D721Med (cell line): ENCODE data around the gene PAPPA.

Experiments used
- DNase-seq: peaks from one replicate; pipeline ENCODE4 v3.0.0; 2011; ENCODE audit warnings: low spot score; ENCODE audit not compliant: insufficient read length
- FAIRE-seq: peaks from 2 replicates; lab custom pipeline; 2011; peaks lifted over from hg19 to GRCh38; lab: Jason Lieb, UNC
- TF ChIP-seq, protein P1 (sequence below): IDR thresholded peaks from 2 replicates; pipeline ENCODE4 v1.5.1; 2012; ENCODE audit warnings: mild to moderate bottlenecking, control low read depth; ENCODE audit not compliant: insufficient read depth; ENCODE audit errors: missing control alignments

PAPPA gene

DNA sequence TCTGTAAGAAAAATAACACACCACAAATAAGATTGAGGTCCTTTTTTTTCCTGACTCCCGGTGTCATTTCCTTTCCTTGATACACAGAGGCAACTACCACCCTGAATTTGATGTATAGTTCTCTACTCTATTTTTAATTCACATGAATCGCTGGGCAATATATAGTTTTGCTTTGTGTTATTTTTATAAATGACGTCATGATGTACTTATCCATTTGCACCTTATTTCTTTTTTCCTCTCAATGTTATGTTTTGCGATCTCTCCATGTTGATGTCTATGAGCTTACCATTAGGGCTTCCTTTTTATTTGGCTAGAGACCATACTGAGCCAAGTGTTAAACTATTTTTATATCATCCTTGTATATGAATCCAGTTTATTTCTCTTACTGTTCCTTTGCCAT lies 175.9 kb downstream of the PAPPA start:
- no peak for DNase-seq
- TF ChIP-seq, protein P1, sequence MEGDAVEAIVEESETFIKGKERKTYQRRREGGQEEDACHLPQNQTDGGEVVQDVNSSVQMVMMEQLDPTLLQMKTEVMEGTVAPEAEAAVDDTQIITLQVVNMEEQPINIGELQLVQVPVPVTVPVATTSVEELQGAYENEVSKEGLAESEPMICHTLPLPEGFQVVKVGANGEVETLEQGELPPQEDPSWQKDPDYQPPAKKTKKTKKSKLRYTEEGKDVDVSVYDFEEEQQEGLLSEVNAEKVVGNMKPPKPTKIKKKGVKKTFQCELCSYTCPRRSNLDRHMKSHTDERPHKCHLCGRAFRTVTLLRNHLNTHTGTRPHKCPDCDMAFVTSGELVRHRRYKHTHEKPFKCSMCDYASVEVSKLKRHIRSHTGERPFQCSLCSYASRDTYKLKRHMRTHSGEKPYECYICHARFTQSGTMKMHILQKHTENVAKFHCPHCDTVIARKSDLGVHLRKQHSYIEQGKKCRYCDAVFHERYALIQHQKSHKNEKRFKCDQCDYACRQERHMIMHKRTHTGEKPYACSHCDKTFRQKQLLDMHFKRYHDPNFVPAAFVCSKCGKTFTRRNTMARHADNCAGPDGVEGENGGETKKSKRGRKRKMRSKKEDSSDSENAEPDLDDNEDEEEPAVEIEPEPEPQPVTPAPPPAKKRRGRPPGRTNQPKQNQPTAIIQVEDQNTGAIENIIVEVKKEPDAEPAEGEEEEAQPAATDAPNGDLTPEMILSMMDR = no peak
- no peak for FAIRE-seq

DNA sequence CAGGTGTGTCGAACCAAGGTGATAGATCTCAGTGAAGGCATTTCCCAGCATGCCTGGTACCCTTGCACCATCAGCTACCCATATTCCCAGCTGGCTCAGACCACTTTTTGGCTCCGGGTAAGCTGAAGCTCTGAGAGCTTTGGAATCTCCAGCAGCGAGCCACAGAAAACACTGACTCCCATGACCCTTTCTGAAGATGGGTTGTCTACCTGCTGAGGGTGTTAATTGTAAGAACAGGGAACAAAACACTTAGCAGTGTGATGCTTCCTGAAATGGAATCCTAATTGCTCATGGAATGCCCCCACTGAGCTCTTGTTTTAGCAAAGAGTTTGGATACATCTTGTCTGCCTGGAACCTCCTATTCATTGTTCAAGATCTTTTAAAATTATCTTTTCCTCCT lies 177.7 kb downstream of the PAPPA start:
- no peak for FAIRE-seq

DNA sequence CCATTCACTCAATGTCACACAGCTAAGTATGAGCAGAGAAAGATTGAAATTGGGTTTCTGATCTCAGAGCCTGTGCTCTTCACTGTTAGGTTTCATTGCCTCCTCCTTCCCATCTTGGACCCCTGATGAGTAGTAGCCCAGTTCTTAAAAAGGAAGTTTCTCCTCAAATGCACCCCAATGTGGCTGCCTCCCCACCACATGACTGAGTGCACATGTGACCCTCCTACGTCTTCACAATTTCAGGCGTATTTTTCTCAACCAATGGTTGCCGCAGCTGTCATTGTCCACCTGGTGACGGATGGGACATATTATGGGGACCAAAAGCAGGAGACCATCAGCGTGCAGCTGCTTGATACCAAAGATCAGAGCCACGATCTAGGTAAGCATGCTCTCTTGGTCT lies 178.5 kb downstream of the PAPPA start:
- no peak for FAIRE-seq
- no peak for DNase-seq
- TF ChIP-seq, protein P1 = no peak

More for the DNA sequence above, 177.7 kb downstream of the PAPPA start:
- no peak for DNase-seq
- TF ChIP-seq, protein P1 = no peak

DNA sequence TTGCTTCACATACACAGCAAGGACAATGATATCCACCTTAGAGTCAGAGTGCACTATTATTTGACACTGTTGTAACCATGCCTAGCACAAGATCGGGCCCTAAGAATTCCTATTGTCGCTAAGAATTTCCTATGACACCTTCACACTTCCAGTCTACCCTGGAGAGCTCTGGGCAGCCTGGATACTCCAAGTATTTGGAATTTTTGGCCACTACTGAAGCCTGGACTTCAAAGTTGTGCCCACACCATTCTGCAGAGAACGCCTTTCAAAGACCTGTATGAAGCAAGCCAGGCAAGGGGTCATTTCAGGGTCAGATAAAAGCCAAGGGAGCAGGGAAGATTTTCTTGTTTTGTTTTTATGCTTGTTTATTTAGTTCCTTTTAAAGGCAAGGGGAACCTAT lies 179.7 kb downstream of the PAPPA start:
- FAIRE-seq (no peak), DNase-seq (no peak)
- TF ChIP-seq, protein P1 = no peak

DNA sequence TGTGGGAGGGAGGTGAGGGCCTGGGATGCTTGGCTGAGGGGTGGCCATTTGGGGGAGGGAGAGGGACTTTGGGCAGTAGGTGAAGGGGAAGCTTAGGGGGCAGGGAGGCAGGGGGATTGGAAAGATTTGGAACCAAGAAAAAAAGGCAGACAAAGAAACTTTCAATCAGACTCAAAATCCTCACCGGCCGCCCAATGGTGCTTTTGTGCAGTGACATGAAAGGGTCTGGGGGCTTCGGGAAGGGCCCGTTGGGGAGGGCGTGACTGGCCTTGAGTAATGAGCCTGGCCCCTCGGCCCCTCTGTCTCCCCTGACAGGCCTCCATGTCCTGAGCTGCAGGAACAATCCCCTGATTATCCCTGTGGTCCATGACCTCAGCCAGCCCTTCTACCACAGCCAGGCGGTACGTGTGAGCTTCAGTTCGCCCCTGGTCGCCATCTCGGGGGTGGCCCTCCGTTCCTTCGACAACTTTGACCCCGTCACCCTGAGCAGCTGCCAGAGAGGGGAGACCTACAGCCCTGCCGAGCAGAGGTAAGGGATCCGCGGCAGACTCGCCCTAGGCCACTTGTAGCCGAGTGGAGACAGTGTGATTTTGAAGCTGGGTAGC lies 181.1 kb downstream of the PAPPA start:
- DNase-seq (no peak), FAIRE-seq (no peak)

DNA sequence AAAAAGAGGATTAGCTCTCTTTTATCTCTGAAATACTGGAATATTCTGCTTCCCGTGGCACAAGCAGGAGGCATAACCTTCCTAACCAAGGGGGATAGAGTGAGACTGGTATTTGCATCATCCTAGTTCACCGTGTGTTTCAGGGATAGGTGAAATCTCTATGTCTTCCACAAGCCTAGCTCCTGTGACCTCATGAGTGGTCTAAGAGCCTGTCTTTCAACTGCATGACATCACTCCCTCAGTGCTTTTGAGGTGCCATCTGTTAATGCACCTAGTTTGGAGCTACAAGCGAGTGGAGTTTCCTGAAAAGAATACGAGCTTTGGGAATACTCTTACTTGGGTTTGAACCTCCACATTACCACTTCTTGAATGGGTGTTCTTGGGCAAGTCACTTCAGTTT lies 181.8 kb downstream of the PAPPA start:
- FAIRE-seq (no peak), DNase-seq (no peak)
- TF ChIP-seq, protein P1 = no peak

More for the DNA sequence above, 181.1 kb downstream of the PAPPA start:
- TF ChIP-seq, protein P1 = no peak

DNA sequence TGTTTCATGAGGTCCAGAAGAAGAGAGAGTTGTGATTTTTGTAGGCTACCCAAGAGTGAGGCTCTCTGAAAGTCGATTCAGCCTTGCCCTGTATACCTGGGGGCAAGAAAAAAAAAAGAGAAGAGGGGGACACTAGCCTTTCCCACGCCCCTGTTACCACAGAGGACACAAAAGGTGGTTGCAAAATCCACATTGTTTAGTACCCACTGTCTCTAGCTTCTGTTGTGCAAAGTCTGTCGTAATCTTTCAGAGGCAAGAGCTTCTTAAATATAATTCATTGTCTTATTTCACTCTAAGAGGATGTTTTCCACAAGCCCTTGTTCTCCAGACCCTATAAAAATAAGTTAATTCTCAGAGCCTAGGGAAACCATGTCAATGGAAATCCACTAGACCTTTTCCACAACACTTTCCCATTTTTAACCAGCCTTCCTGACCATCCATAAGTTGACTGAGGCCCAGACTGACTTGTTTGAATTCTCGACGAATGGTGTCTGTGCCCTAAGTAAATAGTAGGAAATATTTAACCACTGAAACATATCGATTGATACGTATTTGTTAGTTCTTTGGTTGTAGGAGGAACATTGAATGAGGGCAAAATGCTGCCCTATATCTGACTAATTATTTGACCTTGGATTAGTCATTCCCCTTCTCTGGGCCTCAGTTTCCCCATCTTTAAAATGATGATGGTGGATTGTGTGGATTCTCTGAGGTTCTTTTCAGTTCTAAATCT lies 182.7 kb downstream of the PAPPA start:
- FAIRE-seq (no peak), DNase-seq (no peak)
- TF ChIP-seq, protein P1 = no peak
